ENCODE measurements around the gene GALNT9.

The GALNT9 gene

DNA sequence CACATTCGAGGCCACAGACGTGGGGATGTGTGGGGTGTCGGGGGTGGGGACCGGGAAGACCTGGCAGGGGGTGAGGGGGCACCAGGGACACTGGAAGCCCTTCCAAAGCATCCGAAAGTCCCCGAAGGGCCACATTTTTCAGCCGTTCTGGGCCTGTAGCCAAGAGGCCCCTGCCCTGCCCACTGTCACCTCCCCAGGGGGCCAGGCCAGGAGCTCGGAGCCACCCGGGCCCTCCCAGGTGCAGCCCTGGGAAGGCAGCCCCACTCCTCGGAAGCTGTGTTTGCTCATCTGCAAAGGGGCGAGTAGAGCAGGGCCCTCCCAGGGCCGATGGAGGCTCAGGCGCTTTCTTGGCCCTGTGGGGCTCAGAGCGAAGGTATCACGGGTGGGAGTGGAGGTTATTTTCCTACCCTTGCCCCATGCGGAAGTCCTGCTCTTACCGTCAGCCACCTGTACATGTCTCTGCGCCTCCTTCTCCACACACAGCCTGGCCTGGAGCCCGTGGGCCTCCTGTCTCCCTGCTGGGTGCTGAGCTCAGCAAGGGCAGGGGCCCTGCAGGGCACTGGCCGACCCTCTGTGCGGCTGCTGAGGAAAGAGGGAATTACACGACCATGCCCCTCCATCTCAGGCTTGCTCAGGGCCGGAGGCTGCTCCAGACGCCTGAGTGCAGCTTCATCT, 158.0 kb downstream of the GALNT9 start:
- DNase-seq (ENCODE audit: low read depth, low spot score), result no peak

DNA sequence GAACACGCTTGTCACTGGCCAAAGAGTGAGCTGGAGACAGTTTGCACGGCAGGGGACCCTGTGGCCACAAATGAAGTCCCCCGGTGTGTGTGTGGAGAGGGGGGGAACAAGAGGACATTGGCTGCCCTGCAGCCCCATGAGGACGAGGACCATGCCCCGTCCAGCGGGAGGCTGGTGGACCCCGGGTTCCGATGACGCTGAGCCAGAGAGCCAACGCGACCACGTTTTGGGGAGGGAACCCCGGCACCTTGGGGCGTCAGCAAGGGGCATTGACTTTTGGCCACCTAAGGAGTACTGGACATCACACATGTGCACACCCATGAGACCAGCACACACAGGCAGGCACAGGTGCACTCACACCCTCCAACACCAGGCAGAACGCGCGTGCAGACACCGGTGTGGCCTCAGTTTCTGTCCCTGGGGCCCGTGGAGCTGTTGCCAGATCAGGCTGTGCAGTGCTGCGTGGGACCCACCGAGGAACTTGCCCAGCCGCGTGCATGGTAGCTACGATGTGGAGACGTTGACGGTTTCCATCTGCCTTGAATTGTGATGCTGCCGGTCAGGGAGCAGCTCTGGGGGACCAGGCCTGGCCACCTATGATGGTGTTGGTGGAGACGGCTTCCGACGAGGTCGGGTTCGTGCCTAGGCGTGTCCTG, 158.6 kb downstream of the GALNT9 start:
- DNase-seq (ENCODE audit: low read depth, low spot score), result no peak

GRCh38 chr12:132170094-132170636, 159.2 kb downstream of the GALNT9 start:
- DNase-seq (ENCODE audit: low read depth, low spot score), result no peak

GRCh38 chr12:132169376-132169775, 160.0 kb downstream of the GALNT9 start:
- DNase-seq (ENCODE audit: low read depth, low spot score), result no peak

DNA sequence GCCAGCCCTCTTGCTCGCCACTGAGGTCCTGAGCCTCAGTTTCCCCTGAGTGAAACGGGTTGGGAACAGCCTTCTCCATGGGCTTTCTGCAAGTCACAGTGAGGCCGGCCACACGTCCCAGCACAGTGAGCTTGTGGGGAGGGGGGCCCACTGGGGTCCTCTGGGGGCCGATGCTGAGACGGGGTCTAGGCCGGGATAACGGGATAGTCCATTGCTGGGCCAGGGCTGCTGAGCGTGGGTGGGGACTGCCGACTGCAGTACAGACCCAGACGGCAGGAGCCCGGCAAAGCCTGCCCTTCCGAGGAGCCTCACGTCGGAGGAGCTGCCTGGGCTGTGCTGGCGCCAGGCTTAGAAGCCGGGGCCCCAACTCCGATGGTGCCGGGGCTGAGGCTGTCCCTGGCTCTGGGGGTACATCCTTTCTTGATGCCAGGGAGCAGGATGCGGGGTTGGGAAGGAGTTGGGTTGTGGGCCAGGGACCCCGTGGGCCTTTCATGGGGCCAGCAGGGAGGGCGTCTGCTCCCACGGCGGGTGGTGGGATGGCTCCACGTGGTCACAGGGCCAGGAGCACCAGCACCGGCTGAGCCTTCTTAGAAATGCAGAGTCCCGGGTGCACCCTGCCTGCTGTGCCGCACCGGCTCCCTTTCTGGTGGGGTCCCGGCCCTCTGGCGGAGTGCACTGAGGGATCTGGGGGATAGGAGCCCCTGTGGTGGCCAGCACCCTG, 160.9 kb downstream of the GALNT9 start:
- DNase-seq (ENCODE audit: low read depth, low spot score), result no peak

- no peak for DNase-seq (ENCODE audit: low read depth, low spot score)
Observed at GRCh38 chr12:132167611-132168310, 161.6 kb downstream of the GALNT9 start.

DNA sequence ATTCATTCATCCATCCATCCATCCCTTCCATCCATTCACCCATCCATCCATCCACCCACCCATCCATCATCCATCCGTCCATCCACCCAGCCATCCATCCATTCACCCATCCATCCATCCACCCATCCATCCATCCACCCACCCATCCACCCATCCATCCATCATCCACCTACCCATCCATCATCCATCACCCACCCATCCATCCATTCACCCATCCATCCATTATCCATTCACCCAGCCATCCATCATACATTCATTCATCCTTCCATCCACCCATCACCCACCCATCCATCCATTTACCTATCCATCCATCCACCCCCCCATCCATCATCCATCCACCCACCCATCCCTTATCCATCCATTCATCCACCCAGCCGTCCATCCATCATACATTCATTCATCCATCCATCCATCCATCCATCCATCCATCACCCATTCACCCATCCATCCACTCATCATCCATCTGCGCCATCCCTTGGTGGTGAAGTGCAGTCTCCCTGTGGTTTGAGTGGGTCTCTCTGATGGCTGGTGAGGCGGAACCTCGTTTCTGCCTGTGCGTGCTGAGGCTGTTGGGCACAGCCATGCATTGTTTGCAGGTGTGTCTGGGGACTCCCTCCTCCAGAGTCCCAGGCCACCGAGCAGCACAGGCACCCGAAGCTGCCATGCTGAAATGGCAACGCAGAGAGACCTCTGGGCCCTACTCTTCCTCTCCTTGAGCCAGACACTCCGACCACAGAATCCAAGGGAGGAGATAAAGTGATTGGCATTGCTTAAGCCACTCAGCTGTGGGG, 162.4 kb downstream of the GALNT9 start:
- DNase-seq (ENCODE audit: low read depth, low spot score), result no peak

DNA sequence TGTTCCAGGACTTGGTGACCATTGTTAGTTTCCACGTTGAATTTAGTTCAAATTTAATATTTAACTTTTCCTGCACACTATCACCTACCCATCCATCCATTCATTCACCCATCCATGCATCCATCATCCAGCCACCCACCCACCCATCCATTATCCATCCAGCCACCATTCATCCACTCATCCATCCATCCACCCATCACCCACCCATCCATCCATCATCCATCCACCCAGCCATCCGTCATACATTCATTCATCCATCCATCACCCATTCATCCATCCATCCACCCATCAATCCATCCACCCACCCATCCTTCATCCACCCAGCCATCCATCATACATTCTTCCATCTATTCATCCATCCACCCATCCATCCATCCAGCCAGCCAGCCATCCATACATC, 163.3 kb downstream of the GALNT9 start:
- no peak for DNase-seq (ENCODE audit: low read depth, low spot score)

GRCh38 chr12:132165584-132165983, 163.8 kb downstream of the GALNT9 start:
- no peak for DNase-seq (ENCODE audit: low read depth, low spot score)

- DNase-seq (ENCODE audit: low read depth, low spot score), result no peak
Observed at GRCh38 chr12:132164426-132164825, 165.0 kb downstream of the GALNT9 start.

GRCh38 chr12:132163911-132164288, 165.5 kb downstream of the GALNT9 start:
- no peak for DNase-seq (ENCODE audit: low read depth, low spot score)

GRCh38 chr12:132163041-132163910, 166.1 kb downstream of the GALNT9 start:
- DNase-seq (ENCODE audit: low read depth, low spot score), result no peak

DNA sequence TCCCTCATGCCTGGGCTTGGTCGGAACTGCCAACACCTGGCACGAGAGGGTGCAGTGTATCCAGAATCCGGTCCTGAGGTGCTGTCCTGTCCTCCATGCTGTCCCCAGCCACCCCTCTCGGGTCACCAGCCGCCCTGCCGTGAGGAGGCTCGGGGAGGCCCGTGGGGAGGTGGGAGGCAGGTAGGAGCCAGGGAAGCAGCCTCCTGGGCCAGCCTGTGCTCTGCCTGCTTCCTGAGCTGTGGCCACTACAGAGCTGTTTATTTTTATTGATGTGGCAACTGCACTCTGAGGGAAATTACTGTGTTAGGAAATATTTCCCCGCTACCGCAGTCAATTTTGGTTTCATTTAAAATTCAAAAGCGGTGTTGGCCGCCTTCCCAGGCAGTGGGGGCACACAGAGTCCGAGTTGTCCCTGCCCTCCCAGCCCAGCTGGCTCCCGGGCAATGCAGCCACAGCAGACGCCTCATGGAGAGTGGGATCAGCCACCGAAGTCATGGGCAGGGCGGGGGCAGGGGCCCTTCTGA, 166.8 kb downstream of the GALNT9 start:
- DNase-seq (ENCODE audit: low read depth, low spot score), result no peak

DNA sequence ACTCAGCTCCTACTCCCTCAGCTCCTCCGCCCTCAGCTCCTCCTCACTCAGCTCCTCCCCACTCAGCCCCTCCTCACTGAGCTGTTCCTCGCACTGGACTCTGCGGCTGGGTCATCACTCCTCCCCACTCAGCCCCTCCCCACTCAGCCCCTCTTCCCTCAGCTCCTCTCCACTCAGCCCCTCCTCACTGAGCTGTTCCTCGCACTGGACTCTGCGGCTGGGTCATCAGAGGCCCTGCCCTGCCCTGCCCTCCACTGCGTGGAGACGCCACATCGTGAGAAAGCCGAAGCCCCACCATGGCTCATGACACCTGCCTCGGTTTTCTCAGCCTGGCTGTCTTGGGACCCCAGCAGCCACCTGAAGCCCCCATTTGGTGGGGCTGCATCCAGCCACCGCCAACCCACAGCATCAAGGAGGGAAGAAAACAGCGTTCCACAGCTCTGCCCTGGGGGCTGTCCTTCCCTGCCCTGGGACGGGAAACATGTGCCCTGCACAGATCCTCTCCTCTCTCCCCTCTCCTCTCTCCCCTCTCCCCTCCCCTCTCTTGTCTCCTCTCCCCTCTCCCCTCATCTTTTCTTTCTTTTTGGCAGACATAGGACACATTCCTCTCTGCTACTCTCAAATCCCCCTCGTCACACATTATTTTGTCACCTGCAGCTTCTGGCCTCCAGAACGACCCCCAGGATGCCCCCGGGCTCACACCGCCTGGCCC, 167.4 kb downstream of the GALNT9 start:
- DNase-seq (ENCODE audit: low read depth, low spot score), result no peak

DNA sequence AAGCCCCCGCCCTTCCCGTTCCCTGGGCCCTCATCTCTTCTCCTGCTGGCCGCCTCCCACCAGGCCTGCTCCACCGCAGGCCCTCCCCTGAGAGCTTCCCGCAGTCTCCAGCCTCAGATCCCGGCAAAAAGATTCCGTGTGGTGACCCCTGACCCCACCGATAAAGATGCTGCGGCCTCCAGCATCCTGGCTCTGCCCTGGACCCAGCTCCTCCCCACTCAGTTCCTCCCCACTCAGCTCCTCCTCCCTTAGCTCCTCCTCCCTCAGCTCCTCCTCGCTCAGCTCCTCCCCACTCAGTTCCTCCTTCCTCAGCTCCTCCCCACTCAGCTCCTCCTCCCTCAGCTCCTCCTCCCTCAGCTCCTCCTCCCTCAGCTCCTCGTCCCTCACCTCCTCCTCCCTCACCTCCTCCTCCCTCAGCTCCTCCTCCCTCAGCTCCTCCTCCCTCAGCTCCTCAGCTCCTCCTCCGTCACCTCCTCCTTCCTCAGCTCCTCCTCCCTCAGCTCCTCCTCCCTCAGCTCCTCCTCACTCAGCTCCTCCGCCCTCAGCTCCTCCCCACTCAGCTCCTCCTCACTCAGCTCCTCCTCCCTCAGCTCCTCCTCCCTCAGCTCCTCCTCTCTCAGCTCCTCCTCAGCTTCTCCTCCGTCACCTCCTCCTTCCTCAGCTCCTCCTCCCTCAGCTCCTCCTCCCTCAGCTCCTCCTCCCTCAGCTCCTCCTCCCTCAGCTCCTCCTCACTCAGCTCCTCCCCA, 168.2 kb downstream of the GALNT9 start:
- DNase-seq (ENCODE audit: low read depth, low spot score), result no peak

GRCh38 chr12:132160601-132161035, 168.8 kb downstream of the GALNT9 start:
- DNase-seq (ENCODE audit: low read depth, low spot score), result no peak

- no peak for DNase-seq (ENCODE audit: low read depth, low spot score)
Observed at GRCh38 chr12:132160016-132160415, 169.4 kb downstream of the GALNT9 start.

- no peak for DNase-seq (ENCODE audit: low read depth, low spot score)
Observed at GRCh38 chr12:132159555-132160003, 169.8 kb downstream of the GALNT9 start.
